Measurements from ENCODE around the gene SFXN4.

GRCh38 chr10:119174109-119174508, 8.6 kb upstream of the SFXN4 start:
- TF ChIP-seq CTCF (IDR thresholded peaks at IDR 0.05) (no peak), POLR2A (IDR thresholded peaks at IDR 0.05) (no peak)

All from ovary (tissue), 3 donors.